ENCODE results near the gene PLP2. TPM values are rescaled to one million over a fixed set of nuclear protein-coding genes. Genes with fewer than 3 reads are reported as not detected.

PLP2 gene
- polyA plus RNA-seq, 3 donors: 280 to 374 (median 330) TPM

GRCh38 chrX:49174723-49175122, 3.0 kb downstream of the PLP2 start:
- Histone ChIP-seq H3K9ac (ENCODE audit: insufficient read depth, low read length, poor library complexity, severe bottlenecking) (no peak overlapping the region), H3K36me3 (replicated peaks in 1 of 2; ENCODE audit: control insufficient read depth in 1 of 2, insufficient read depth in 2 of 2, low read length in 2 of 2) (peaks cover 35 to 50% of the 10 kb centered on the region in 2 donors), H3K9me3 (replicated peaks in 1 of 2; ENCODE audit: control insufficient read depth in 1 of 2, insufficient read depth in 1 of 2, low read length in 2 of 2) (no peaks in the 10 kb centered on the region), H3K4me3 (replicated peaks in 1 of 3; ENCODE audit: low read depth in 2 of 3, low read length in 3 of 3) (no peak overlapping the region), H3K4me2 (replicated peaks; ENCODE audit: extremely low read depth, low read length, poor library complexity, severe bottlenecking) (no peak overlapping the region), H3K4me1 (ENCODE audit: control insufficient read depth in 1 of 2, insufficient read depth in 2 of 2, low read length in 2 of 2) (peaks cover 58 to 71% of the 10 kb centered on the region in 2 donors), H3K27me3 (ENCODE audit: control insufficient read depth in 2 of 2, insufficient read depth in 2 of 2, low read length in 2 of 2) (no peaks in the 10 kb centered on the region), H4K20me1 (ENCODE audit: insufficient read depth, low read length) (peaks cover 11% of the 10 kb centered on the region), H3K27ac (ENCODE audit: low read depth in 1 of 2, low read length in 2 of 2) (no peak overlapping the region), H3K79me2 (ENCODE audit: insufficient read depth, low read length) (peaks cover 46% of the 10 kb centered on the region), H2AFZ (ENCODE audit: insufficient read depth, low read depth, low read length, poor library complexity, severe bottlenecking) (no peak overlapping the region)
- Mint-ChIP-seq H3K27ac (peak overlapping the region in 5 of 7 donors; percentile 3 to 74 (median 55)), H3K27me3 (ENCODE audit: low read depth in 3 of 3) (peaks cover 0 to 5% (median 0%) of the 10 kb centered on the region in 3 donors), H3K4me1 (peaks cover 54% of the 10 kb centered on the region), H3K9me3 (peaks cover 0 to 30% (median 17%) of the 10 kb centered on the region in 7 donors), H3K36me3 (peaks cover 34 to 49% of the 10 kb centered on the region in 2 donors), H3K4me3 (no peak overlapping the region)
- intact Hi-C loops (cut with micrococcal nuclease): no loop called here
- no peak for DNase-seq
- WGBS (ENCODE audit: insufficient coverage): no CpG with 5 or more reads among the region's 3 CpGs
- TF ChIP-seq CTCF (IDR thresholded peaks at IDR 0.05): no peak

GRCh38 chrX:49175435-49176274, 4.0 kb downstream of the PLP2 start:
- 76% methylated on average over 9 of the region's 43 CpGs for WGBS (ENCODE audit: insufficient coverage)
- Histone ChIP-seq H3K4me1 (ENCODE audit: control insufficient read depth in 1 of 2, insufficient read depth in 2 of 2, low read length in 2 of 2) (peaks cover 51 to 66% of the 10 kb centered on the region in 2 donors), H3K27ac (ENCODE audit: low read depth in 1 of 2, low read length in 2 of 2) (peak overlapping the region; percentile 2 to 42), H3K79me2 (ENCODE audit: insufficient read depth, low read length) (peaks cover 46% of the 10 kb centered on the region), H2AFZ (ENCODE audit: insufficient read depth, low read depth, low read length, poor library complexity, severe bottlenecking) (no peak overlapping the region), H3K9ac (ENCODE audit: insufficient read depth, low read length, poor library complexity, severe bottlenecking) (no peak overlapping the region), H3K27me3 (ENCODE audit: control insufficient read depth in 2 of 2, insufficient read depth in 2 of 2, low read length in 2 of 2) (no peaks in the 10 kb centered on the region), H3K36me3 (replicated peaks in 1 of 2; ENCODE audit: control insufficient read depth in 1 of 2, insufficient read depth in 2 of 2, low read length in 2 of 2) (peaks cover 41 to 58% of the 10 kb centered on the region in 2 donors), H3K4me2 (replicated peaks; ENCODE audit: extremely low read depth, low read length, poor library complexity, severe bottlenecking) (peak overlapping the region; percentile 45), H4K20me1 (ENCODE audit: insufficient read depth, low read length) (peaks cover 11% of the 10 kb centered on the region), H3K4me3 (replicated peaks in 1 of 3; ENCODE audit: low read depth in 2 of 3, low read length in 3 of 3) (peak overlapping the region in 1 of 3 experiments; percentile 49), H3K9me3 (replicated peaks in 1 of 2; ENCODE audit: control insufficient read depth in 1 of 2, insufficient read depth in 1 of 2, low read length in 2 of 2) (no peaks in the 10 kb centered on the region)
- intact Hi-C loops (cut with micrococcal nuclease): no loop called here
- Mint-ChIP-seq H3K27me3 (ENCODE audit: low read depth in 3 of 3) (peaks cover 0 to 10% (median 0%) of the 10 kb centered on the region in 3 donors), H3K4me3 (no peak overlapping the region), H3K4me1 (peaks cover 48% of the 10 kb centered on the region), H3K36me3 (peaks cover 42 to 55% of the 10 kb centered on the region in 2 donors), H3K9me3 (peaks cover 0 to 30% (median 15%) of the 10 kb centered on the region in 7 donors), H3K27ac (peak overlapping the region; percentile 43 to 97 (median 92))
- TF ChIP-seq CTCF (IDR thresholded peaks at IDR 0.05): no peak
- no peak for DNase-seq

Measured in CD14-positive monocyte (primary cell).